Stimulated activated CD4-positive, alpha-beta T cell treated with anti-CD3 and anti-CD28 coated beads, Interleukin-1b, Interleukin-23, amount 100 ng/mL, for 4 hours (primary cell): ENCODE data around the gene SLCO4A1.
"Not testable (repeated sequence)": the region's sequence is repeated elsewhere in the genome, so short reads cannot be mapped to it uniquely, and the experiment has no call there.

Source experiments
- DNase-seq, 2 donors: peaks; one replicate each; pipeline ENCODE4 v3.0.0-alpha.2; 2020; ENCODE audit warnings: low read depth in 2 of 2

The SLCO4A1 gene

DNA sequence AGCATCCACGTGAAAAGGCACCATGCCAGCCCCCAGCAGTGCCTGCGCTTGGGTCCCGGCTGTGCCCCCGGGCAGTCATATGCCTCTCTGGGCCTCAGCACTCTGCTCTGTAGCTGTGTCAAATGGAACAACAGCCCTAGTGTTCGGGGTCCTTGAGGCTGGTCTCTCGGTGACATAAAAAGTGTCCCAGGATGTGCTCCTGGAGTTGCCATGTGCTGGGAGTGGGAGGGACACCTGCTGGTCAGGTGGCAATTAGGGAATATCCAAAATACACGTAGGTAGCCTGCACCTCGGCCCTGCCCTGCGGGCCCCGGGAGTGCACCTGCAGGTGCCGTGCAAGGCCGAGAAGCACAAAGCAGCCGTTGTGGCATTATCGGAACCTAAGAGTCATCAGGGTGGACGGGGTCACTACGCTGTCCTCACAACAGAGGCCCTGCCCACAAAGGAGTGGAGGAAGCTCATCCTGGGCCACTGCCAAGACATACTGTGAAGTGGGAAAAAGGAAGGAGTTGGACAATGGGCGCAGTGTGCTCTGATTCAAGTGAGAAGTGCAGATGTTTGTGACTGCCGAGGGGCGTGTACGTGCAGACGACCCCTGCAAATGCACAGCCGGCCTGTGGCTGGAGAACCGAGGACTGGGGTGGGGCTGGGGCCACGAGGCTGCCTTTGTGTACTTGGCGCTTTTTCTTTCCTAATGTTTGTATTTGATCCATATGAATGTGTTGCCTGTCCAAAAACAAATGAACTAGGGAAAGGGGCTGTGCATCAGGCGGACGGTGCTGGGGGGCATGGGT lies 24.6 kb downstream of the SLCO4A1 start:
- DNase-seq: no peak

DNA sequence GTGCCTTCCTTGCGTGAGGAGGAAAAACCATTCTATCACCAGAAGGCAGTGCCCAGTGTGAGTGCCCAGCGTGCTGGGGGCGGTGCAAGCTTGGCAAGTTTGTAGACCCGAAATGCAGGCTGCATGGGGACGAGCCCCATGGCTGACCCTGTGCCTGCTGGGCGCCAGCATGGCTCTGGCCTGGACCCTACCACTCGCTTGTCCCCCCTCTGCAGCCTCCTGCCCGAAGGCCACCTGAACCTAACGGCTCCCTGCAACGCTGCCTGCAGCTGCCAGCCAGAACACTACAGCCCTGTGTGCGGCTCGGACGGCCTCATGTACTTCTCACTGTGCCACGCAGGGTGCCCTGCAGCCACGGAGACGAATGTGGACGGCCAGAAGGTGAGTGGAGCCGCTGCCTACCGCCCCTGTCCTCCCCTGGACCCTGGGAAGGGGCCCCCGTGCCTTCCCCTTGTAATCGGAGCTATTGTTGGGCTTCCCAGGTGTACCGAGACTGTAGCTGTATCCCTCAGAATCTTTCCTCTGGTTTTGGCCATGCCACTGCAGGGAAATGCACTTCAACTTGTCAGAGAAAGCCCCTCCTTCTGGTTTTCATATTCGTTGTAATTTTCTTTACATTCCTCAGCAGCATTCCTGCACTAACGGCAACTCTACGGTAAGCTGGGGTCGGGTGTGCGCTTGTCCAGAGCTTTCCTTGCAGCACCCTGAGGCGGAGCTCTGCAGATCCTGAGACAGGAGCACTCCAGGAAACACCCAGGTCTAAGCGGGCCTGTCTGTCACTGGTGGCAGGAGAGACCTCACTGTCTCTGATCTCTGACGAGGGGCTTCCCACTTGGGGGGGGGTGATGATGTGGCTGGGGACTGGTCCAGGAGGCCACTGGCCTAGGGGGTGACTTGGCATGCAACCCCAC lies 25.5 kb downstream of the SLCO4A1 start:
- DNase-seq: no peak

DNA sequence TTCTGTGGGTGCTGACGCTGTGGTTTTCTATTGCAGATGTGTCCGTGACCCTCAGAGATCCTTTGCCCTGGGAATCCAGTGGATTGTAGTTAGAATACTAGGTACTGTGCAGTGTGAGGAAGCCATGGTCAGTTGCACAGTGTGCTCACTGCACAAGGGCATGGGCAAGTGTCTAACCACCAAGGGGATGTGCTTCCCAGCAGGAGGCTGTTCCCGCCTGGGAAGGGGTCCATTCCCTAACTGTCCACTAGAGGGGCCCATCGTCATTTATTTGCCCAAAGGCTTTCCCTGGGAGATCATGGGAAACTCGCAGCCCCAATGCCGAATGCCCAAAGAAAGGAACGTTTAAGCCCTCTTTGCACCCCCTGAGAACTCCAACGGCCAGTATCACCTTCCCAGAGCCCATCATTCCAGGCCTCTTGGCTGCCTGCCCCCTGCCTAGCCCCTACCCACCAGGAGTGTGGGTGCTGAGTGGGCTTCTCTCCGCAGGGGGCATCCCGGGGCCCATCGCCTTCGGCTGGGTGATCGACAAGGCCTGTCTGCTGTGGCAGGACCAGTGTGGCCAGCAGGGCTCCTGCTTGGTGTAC lies 26.2 kb downstream of the SLCO4A1 start:
- DNase-seq: peak in 1 of 2 donors; percentile 19

DNA sequence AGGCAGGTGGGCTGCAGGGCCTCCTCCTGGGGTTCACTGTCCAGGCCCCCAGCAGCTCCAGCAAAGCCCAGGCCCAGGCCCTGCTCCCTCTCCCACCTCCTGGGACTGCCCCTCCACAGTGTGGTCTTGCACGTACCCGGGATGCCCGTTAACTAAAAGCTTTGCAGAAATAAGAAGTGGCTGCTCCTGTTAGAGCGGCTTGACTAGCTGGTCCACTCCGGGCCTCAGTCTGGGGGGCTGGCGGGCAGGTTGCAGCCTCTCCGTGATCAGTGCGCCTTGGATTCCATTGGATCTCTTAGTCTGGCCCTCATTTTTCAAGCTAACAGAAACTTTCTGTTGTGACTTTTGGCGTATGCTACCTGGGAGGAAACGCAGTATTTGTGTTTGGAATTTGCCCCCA lies 26.9 kb downstream of the SLCO4A1 start:
- DNase-seq: no peak

DNA sequence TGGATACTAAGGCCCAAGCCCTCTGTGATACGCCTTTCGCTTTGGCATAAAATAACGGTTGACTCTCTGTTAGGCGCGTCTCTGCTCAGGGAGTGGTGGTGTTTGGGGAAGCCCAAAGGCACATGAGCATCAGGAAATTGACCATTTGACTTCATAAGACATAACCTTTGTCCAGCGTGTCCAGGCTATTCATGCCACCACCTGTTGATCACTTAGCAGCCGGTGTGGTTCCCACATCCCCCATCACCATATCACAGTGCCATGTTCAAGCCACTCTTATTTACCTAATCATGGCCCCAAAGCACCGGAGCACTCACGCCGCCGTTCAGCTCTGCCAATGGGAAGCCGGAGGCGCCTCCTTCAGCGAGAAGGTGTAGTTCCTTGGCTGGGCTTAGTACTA lies 27.9 kb downstream of the SLCO4A1 start:
- DNase-seq: no peak

DNA sequence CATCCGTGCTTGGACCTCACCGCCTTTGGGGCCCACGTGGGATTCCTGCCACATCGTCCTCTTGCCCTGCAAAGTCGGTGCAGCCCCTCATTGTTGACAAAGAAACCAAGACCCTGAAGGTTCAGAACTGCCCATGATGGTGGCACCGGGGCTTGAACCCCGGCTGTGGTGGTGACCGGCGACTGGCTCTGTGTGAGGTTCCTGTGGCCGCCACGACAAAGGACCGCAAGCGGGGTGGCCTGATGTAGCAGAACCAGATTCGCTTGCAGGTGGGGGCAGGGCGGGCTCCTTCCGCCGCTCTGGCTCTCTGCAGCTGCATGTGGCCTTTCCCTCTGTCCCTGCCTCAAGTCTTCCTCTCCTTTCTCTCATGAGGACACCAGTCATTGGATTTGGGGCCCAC lies 28.7 kb downstream of the SLCO4A1 start:
- DNase-seq: no peak

DNA sequence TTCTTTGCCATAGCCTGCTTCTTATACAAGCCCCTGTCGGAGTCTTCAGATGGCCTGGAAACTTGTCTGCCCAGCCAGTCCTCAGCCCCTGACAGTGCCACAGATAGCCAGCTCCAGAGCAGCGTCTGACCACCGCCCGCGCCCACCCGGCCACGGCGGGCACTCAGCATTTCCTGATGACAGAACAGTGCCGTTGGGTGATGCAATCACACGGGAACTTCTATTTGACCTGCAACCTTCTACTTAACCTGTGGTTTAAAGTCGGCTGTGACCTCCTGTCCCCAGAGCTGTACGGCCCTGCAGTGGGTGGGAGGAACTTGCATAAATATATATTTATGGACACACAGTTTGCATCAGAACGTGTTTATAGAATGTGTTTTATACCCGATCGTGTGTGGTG lies 29.5 kb downstream of the SLCO4A1 start:
- DNase-seq: no peak

DNA sequence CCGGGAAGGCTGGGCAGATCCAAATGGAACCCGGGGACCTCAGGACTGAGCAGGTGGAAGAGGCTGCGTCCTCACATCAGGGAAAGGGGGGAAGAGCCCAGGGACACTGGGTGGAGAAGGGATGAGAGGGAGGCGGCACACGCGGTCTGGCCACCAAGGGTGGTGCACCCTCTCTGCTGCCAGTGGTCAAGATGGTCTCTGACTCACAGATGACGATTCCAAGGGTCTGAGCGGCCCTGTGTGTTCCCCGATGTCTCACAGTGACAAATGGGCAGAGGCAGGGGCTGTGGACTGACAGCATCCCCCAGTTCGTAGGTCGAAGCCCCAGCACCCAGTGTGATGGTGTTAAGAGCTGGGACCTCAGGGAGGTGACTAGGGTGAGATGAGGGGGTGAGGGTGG lies 32.1 kb downstream of the SLCO4A1 start:
- no peak for DNase-seq

DNA sequence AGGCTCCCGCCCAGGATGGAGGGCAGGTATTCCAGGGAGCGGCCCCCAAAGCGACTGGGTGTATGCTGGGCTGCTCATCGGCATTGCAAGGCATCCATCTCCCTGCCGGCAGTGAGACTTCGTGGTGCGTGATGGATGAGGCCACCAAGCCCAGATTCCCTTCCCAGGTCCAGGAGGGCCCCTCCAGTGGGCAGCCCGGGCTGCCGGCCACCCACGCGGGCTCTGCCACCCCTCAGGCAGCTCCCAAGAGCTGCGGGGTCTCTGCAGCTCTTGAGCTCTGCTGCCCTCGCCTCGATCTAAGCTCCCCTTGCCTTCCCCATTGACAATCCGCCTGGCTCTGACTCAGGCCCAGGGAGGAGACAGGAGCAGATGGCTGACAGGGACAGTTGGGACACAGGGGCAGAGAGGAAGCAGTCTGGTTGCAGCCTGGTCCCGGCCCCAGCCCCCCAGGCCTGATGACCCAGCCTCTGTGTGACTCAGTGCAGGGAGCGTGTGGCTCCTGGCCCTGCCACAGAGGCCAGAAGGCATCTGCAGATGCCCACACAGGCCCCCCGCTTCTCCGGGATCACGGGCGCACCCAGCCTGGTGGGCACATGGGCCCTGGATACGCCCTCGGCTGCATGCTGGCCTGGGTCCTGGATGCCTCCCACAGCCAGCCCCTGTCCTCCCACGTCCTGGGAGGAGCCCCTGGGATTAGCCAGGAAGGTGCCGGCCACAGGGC lies 33.0 kb downstream of the SLCO4A1 start:
- no peak for DNase-seq

DNA sequence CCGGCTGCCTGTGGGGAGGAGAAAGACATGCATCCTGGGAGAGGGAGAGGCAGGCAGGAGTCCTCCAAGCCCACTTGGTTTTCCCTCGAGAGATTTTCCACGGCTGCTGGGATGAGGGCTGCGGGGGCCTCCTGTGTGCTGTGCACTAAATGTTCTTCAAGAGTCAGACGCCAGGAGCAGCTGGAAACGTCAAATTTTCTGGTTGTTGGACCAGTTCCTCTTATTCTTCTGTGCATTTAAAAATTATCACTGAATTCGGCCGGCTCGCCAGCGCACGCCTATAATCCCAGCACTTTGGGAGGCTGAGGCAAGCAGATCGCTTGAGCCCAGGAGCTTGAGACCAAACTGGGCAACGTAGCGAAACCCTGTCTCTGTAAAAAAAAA lies 33.6 kb downstream of the SLCO4A1 start:
- DNase-seq: no peak

DNA sequence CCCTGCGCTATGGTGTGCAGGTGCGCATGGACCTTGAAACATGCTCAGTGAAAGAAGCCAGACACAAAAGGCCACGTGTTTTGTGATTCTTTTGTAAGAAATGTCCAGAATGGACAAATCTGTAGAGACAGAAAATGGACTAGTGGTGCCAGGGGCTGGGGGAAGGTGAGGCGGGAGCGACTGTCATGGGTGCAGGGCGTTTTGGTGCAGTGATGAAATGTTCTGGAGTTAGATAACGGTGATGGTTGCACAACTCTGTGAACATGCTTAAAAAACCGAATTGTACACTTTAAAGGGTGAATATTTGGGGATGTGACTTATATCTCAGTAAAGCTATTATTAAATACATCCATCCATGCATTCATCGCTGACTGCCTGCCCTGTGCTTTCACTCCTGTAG lies 34.7 kb downstream of the SLCO4A1 start:
- DNase-seq: no peak

DNA sequence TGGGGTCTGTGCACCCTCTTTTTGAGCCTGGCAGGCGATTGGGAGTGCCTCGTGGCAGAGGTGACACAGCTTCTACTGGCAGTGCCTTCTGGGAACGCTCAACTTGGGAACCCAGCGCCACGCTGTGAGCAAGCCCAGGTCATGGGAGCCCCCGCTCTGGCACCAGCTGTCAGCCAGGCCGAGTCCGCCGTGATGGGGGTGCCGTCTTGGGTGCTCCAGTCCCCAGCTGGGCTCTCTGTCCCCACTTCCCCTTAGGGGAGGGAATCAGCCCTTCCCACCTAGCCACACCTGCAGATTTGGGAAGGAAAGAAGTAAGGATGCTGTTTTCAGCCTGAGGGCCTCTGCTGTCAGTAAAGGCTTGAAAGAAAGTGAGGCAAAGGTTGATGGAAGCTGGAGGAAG lies 35.4 kb downstream of the SLCO4A1 start:
- DNase-seq: no peak

DNA sequence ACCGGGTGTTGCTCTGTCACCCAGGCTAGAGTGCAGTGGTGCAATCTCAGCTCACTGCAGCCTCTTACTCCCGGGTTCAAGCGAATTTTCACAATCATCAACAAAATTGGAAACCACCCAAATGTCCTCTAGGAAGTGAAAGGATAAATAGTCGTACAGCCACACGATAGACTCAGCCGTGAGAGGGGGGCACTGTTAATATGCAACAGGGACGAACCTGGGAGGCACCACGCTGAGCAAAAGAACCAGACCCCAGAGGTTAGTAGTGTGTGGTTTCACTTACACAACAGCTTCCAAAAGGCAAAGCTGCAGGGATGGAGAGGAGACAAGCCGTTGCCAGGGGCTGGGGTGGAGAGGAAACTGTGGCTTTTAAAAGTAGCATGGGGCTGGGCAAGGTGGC lies 36.2 kb downstream of the SLCO4A1 start:
- DNase-seq: no peak

DNA sequence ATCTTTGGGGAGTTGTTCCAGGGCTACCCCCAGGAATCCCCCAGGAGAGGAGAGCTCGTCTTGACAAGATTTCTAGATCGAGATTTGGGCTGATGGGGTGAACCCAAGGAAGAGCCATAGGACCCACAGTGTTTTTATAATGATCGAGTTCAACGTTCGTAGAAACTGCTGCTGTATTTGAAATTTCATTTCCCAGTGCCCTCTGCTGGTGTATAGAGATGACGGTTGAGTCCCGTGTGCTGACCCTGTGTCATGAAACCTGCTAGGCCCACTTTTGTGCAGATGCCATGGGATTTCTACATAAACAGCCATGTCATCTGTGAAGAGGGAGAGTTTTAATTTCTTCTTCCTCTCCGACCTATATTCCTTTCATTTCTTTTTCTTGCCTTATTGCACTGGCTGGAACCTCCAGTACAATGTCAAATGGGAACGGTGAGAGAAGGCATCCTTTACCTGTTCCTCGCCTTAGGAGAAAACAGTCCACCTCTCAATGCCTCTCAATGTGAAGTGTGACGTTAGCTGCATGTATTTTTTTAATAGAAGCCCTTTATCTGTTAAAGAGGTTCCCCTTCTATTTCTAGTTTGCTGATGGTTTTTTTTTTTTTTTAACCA lies 37.8 kb downstream of the SLCO4A1 start:
- DNase-seq: no peak

DNA sequence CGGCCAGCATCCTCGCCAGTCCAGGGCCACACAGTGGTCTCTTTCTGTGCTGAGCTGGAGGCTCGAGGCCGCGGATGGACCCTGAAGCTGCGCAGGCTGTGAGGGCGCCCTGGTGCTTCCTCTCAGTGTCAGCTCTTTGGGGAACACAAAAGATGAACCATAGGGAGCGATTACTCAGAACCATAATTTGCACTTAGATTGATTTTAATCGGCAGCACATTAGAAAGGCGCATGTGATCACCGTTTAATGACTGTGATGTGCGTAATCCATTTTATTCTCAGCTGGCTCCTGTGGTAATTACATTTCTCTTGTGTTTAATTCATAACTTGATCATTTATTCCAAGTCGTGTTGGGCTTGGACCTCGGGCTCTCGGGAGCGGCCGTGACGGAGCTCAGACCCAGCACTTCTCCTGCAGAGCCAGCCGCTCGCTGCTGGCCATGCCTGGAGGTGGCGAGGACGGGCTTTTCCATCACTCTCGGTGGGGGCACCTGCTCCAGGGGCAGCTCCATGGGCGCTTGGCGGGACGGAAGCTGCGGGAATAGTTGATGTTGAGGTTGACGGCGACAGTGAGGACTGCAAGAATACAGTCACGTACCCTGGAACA lies 40.7 kb downstream of the SLCO4A1 start:
- no peak for DNase-seq

DNA sequence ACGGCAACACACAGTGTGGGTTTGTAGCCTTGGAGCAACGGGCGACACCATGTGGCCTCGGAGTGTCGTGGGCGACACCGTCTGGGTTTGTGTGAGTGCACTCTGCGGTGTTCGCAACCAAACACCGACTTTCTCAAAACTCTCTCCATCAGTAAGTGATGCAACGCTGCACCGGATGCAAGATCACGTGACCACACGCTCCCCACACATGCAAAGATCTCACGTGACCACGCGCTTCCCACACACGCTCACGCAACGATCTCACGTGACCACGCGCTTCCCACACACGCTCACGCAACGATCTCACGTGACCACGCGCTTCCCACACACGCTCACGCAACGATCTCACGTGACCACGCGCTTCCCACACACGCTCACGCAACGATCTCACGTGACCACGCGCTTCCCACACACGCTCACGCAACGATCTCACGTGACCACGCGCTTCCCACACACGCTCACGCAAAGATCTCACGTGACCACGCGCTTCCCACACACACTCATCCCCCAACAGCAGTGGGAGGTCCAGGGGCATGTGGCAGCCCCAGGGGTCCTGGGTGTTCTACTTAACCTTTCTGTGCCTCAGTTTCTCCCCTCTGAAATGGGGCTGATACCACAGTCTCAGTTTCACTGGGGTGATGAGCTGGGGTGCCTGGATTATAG lies 41.5 kb downstream of the SLCO4A1 start:
- DNase-seq: not testable (repeated sequence)

DNA sequence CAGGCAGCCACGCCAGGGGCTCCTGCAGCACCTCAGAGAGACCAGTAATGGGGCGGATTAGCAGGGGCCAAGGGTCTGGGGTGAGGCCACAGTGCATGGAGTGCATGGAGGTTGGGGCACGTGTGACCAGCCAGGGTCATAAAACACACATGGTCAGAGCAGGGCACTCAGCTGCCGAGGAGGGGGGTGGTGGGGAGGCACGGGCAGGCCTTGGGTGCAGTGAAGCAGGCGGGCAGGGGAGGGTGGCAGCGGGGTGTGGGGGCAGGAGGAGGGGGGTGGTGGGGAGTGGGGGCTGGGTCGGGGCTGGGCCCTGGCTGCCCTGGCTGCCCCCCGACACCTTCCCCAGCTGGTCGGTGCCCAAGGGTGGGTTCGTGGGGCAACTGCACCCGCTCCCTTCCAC lies 42.7 kb downstream of the SLCO4A1 start:
- no peak for DNase-seq

DNA sequence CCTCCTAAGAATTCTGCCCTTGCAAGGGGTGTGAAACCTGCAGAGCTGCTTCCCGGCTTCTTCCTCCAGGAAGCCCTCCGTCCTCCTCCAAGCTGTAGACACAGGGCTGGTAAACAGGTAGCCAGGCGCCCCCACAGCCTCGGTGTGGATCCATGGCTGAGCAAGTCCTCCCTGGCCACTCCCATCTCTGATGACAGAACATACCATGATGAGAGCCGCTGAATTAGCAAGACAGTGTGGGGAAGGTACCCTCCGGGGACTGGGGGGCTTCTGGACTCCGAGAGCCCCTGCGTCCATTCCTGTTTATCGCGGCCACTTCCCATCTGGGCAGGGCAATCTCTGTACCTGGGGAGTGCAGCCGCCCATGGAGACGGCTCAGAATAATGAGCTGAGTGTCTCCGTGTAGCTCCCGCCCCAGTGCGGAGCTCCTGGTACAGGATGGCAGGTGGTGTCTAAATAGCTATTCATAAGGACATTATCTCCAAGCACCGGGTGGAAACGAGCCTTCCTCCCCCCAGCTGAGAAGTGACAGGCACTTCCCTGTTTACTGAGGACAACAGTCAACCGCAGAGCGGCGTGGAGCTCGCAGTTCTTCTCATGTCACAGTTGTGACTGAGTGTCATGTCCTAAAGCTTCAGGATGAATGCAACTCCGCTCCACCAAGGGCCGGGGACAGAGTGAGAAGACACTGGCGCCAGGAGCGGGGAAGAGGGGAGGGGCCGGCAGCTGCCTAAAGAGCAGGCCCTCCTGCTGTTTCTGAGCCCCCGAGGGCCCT lies 43.7 kb downstream of the SLCO4A1 start:
- no peak for DNase-seq

DNA sequence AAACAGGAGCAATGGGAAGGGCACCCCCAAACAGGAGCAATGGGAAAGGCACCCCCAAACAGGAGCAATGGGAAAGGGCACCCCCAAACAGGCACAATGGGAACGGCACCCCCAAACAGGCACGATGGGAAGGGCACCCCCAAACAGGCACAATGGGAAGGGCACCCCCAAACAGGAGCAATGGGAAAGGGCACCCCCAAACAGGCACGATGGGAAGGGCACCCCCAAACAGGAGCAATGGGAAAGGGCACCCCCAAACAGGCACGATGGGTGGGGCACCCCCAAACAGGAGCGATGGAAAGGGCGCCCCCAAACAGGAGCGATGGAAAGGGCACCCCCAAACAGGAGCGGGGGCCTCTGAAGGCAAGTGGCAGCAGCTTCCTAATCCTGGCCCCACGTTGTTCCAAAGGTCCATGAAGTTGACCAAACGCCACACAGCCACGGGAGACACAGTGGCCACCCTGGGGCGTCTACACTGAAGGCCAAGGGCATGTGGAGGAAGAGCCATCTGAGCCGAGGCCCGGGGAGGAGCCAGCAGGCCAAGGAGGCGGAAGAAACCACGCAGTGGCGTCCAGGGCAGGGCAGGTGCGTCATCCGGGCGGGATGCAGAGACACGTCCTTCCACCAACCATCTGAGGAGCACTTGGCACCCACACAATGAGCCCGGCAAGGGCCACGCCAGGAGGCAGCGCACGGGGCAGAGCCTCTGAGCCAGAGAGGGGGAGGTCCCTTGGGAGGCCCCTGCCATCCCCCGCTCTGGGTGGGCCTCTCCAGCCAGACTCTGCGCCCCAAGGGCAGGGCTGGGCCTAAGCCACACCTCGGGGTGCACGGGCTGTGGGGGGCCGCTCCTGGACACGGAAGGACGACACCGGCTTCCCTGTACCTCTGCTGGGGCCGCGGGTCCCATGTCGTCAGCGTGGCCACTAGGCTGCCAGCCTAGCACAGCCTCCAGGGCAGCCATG lies 44.8 kb downstream of the SLCO4A1 start:
- DNase-seq: no peak
